Karpas-422 (cell line): Measurements from ENCODE around the gene ARL5A. TPM values are rescaled to one million over a fixed set of nuclear protein-coding genes. Genes with fewer than 3 reads are reported as not detected.
A peak's percentile ranks its signal among the peaks of the same experiment; 100 is the strongest.

Experiments used
- DNase-seq: peaks from one replicate; pipeline ENCODE4 v3.0.0-alpha.2; 2015
- H2AFZ ChIP-seq: fragments of 200-600 bp; sonication (generic); 2 replicates; pipeline ENCODE4 v1.6.1; 2014; ENCODE audit warnings: antibody characterized with exemption, low read length, mixed read lengths
- H3K27ac ChIP-seq: fragments of 200-600 bp; sonication (generic); 2 replicates; pipeline ENCODE4 v1.5.1; 2014; ENCODE audit warnings: mild to moderate bottlenecking, low read length, moderate library complexity
- H3K27me3 ChIP-seq: fragments of 200-600 bp; sonication (generic); 2 replicates; pipeline ENCODE4 v1.6.1; 2014; ENCODE audit warnings: low read length, mixed read lengths
- H3K36me3 ChIP-seq: fragments of 200-600 bp; sonication (generic); 2 replicates; pipeline ENCODE4 v1.6.1; 2014; ENCODE audit warnings: low read length, mixed read lengths; ENCODE audit not compliant: insufficient read depth
- H3K4me1 ChIP-seq: fragments of 200-600 bp; sonication (generic); 2 replicates; pipeline ENCODE4 v1.6.1; 2014; ENCODE audit warnings: mild to moderate bottlenecking, low read length, mixed read lengths
- H3K4me2 ChIP-seq: fragments of 200-600 bp; sonication (generic); 2 replicates; pipeline ENCODE4 v1.6.1; 2014; ENCODE audit warnings: low read length, low read depth, mild to moderate bottlenecking; ENCODE audit not compliant: poor library complexity, severe bottlenecking
- H3K4me3 ChIP-seq: fragments of 200-600 bp; sonication (generic); 2 replicates; pipeline ENCODE4 v1.5.1; 2014; ENCODE audit warnings: mild to moderate bottlenecking, antibody characterized with exemption, low read length, mixed read lengths
- H3K79me2 ChIP-seq: fragments of 200-600 bp; sonication (generic); 2 replicates; pipeline ENCODE4 v1.6.1; 2014; ENCODE audit warnings: mild to moderate bottlenecking, low read length, mixed read lengths
- H3K9ac ChIP-seq: fragments of 200-600 bp; sonication (generic); 2 replicates; pipeline ENCODE4 v1.6.0; 2014; ENCODE audit warnings: low read length
- H3K9me2 ChIP-seq: fragments of 200-600 bp; sonication (generic), shearing (Covaris generic); replicated peaks from 2 replicates; pipeline ENCODE4 v1.6.0; 2014; ENCODE audit warnings: mild to moderate bottlenecking, low read length, moderate library complexity; ENCODE audit not compliant: insufficient read depth
- H3K9me3 ChIP-seq: fragments of 300-700, 200-600 bp; sonication (generic); 2 replicates; pipeline ENCODE4 v1.6.1; 2014; ENCODE audit warnings: low read length, mixed read lengths
- H4K20me1 ChIP-seq: fragments of 200-600 bp; sonication (generic); 2 replicates; pipeline ENCODE4 v1.6.1; 2014; ENCODE audit warnings: mild to moderate bottlenecking, antibody characterized with exemption, low read length, low read depth; ENCODE audit not compliant: insufficient read depth
- total RNA-seq: library from RNA; depleted of rRNA; stranded (reverse); fragments of >200 nt; shearing (Covaris generic); gene quantifications from 2 replicates; pipeline ENCODE4 v1.2.3, GENCODE V29; 2014; ENCODE audit warnings: low replicate concordance

The ARL5A gene
- total RNA-seq, 1 experiment from 2014 or later: 73.4 TPM

DNA sequence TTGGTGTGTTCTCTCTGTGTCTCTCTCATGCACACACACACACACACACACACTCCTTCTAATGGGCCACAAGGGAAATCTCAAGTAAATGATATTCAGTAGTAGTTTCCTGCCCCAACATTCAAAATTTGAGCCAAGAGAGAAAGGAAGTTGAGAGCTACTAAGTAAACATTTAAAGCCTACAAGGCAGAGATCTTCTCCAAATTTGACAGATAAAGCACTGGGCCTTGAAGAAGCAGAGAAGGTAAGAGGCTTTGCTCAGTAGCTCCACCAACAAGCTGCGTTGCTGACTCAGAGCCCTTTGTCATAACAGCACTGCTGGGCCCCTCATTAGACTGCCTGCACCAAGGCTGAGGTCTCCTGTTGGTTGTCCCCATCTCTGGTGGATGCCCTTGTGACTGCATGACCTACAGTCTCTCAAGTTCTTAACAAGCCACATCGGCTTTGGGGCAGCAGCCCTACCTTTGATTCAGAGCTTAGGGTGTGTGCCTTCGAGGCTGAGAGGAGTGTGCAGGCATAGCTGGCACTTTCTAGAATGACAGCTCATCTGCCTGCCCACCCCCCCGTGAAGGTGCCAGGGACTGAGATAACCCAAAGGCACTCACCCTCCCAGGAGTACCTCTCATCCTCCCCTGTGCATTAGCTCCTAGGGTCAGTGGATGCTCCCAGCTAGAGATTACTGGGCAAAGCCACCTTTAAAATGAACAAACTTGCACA is 61.6 kb downstream of the ARL5A start:
- Histone ChIP-seq H3K4me1 (peaks cover 38% of the 10 kb centered on the region), H3K9me2 (no peaks in the 10 kb centered on the region), H3K4me3 (no peak overlapping the region), H3K9me3 (no peaks in the 10 kb centered on the region), H3K9ac (peak overlapping the region; percentile 28), H3K36me3 (no peaks in the 10 kb centered on the region), H2AFZ (no peak overlapping the region), H3K27ac (peak overlapping the region; percentile 63), H4K20me1 (no peaks in the 10 kb centered on the region), H3K79me2 (no peaks in the 10 kb centered on the region), H3K27me3 (no peaks in the 10 kb centered on the region), H3K4me2 (peak overlapping the region; percentile 7)
- peak; percentile 67 for DNase-seq

DNA sequence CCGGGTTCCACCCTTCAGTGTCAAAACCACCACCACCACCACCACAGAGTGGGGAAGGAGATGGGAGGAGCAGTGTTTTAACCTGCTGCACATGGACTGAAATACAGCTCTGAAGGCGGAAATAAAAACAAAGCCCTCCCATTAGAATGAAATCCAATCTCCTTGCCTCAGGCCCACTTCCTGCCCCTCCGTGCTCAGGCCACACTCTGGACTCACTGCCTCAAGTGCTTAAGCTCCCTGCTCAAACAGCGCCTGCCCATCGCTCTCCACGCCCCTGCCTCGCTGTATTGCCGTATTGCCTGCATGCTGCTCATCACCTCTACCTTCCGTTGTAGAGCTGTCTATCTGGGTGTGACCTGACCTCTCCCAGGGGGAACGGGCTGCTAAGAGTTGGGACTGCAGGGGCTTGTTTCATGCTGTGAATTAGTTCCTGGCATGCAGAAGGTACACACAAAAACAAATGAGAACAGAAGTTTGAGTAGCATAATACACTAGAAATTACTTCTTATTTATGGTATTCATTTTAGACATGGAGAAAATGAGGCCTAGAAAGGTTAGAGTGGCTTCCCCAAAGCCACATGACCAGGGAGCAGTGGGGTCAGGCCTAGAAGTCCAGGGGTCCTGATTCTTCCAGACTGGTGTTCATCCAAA is 62.3 kb downstream of the ARL5A start:
- H3K9me2 ChIP-seq: no peaks in the 10 kb centered on the region
- peak overlapping the region; percentile 28 for H3K9ac ChIP-seq
- peak overlapping the region; percentile 63 for H3K27ac ChIP-seq
- DNase-seq: no peak
- no peaks in the 10 kb centered on the region for H3K9me3 ChIP-seq
- peak overlapping the region; percentile 27; the same call in 1 of the 2 replicates for H3K4me3 ChIP-seq
- H3K79me2 ChIP-seq: no peaks in the 10 kb centered on the region
- no peaks in the 10 kb centered on the region for H3K27me3 ChIP-seq
- H2AFZ ChIP-seq: peak overlapping the region; percentile 38; the same call in 1 of the 2 replicates
- H4K20me1 ChIP-seq: no peaks in the 10 kb centered on the region
- no peaks in the 10 kb centered on the region for H3K36me3 ChIP-seq
- H3K4me2 ChIP-seq: peak overlapping the region; percentile 7
- peaks cover 31% of the 10 kb centered on the region for H3K4me1 ChIP-seq

DNA sequence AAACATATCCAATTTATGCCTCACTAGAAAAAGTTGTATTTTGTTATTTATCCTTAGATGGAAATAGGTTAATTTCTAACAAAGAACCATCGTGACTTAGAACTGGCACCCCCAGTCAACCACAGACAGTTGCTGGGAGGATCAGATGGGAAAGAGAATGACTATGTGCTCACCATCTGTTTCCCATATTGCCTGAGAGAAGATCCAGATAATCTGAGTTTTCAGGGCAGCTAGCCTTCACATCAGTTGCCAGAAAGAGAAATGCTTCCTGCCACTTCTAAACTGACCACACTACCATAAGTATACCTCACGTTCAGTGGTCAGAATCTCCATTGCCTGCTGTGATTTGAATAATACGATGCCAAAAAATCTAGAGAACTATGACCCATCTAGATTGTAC is 65.5 kb downstream of the ARL5A start:
- Histone ChIP-seq H3K9me2 (no peaks in the 10 kb centered on the region), H3K27ac (no peak overlapping the region), H3K4me2 (no peak overlapping the region), H3K9me3 (no peaks in the 10 kb centered on the region), H3K4me1 (peaks cover 27% of the 10 kb centered on the region), H4K20me1 (no peaks in the 10 kb centered on the region), H3K36me3 (no peaks in the 10 kb centered on the region), H3K27me3 (no peaks in the 10 kb centered on the region), H3K79me2 (no peaks in the 10 kb centered on the region), H2AFZ (no peak overlapping the region), H3K4me3 (no peak overlapping the region), H3K9ac (no peak overlapping the region)
- no peak for DNase-seq

DNA sequence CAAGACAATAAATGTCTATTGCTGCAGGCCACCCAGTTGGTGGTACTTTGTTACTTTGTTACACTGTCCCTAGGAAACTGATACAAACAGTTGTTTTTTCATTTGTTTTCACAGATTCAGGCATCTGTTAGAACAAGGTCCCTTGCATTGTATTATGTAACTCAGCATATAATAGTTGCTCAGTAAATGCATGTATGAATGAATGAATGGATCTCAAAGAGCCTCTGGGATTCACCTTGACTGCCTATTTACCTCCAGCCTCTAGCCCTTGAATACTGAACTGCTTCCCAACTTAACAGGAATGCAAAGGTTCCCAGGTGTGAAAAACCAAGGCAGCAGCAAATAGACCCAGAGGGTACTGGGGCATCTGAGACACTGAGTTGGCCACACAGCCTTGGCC is 66.5 kb downstream of the ARL5A start:
- no peak for DNase-seq
- no peaks in the 10 kb centered on the region for H3K9me3 ChIP-seq
- no peak overlapping the region for H3K9ac ChIP-seq
- peaks cover 26% of the 10 kb centered on the region for H3K4me1 ChIP-seq
- no peaks in the 10 kb centered on the region for H3K79me2 ChIP-seq
- H4K20me1 ChIP-seq: no peaks in the 10 kb centered on the region
- H3K4me2 ChIP-seq: no peak overlapping the region
- no peak overlapping the region for H3K4me3 ChIP-seq
- no peak overlapping the region for H2AFZ ChIP-seq
- no peak overlapping the region for H3K27ac ChIP-seq
- H3K27me3 ChIP-seq: no peaks in the 10 kb centered on the region
- no peaks in the 10 kb centered on the region for H3K9me2 ChIP-seq
- no peaks in the 10 kb centered on the region for H3K36me3 ChIP-seq

DNA sequence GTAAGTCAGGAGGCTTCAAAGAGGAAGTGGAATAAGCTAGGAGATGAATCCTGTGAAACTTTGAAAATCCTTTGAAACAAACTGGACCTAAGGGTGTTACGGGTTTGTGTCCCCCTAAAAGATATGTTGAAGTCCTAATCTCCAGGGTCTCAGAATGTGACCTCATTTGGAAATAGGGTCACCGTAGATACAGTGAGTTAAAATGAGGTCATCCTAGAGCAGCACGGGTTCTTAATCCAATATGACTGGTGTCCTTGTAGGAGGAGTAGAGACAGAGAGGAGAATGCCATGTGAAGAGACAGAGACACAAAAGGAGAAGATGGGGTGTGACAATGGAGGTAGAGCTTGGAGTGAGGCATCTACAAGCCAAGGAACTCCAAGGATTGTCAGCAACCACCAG is 67.0 kb downstream of the ARL5A start:
- H3K9ac ChIP-seq: no peak overlapping the region
- no peaks in the 10 kb centered on the region for H3K79me2 ChIP-seq
- H3K9me3 ChIP-seq: no peaks in the 10 kb centered on the region
- peaks cover 21% of the 10 kb centered on the region for H3K4me1 ChIP-seq
- H3K9me2 ChIP-seq: no peaks in the 10 kb centered on the region
- no peak overlapping the region for H3K4me2 ChIP-seq
- no peaks in the 10 kb centered on the region for H3K36me3 ChIP-seq
- no peak overlapping the region for H2AFZ ChIP-seq
- no peaks in the 10 kb centered on the region for H3K27me3 ChIP-seq
- H3K4me3 ChIP-seq: no peak overlapping the region
- no peak for DNase-seq
- no peak overlapping the region for H3K27ac ChIP-seq
- H4K20me1 ChIP-seq: no peaks in the 10 kb centered on the region

DNA sequence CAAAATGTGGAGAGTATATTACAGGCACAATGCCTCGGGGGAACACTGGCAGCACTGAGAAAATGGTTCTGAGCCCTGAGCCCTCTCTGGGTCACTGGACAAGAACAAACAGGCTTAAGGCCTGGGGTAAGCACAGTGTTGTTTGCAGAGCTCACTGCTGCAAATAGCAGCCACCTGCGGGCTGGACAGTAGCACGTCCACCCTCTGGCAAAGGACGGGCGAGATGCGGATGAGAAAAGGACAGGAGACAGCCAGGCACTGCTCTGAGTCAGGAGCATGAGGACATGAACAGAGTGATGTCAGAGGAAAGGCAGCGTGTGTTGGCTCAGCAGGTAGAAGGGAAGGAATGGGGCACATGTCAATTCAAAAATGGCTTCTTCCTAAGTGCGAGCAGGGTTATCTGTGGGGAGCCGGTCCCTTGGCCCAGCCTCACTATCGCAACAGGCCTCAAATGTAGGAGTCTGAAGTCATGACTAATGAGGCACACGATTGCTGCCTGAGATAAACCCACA is 68.0 kb downstream of the ARL5A start:
- no peaks in the 10 kb centered on the region for H3K9me3 ChIP-seq
- no peaks in the 10 kb centered on the region for H3K36me3 ChIP-seq
- DNase-seq: no peak
- H3K27ac ChIP-seq: no peak overlapping the region
- H3K4me3 ChIP-seq: no peak overlapping the region
- H3K27me3 ChIP-seq: no peaks in the 10 kb centered on the region
- no peaks in the 10 kb centered on the region for H3K9me2 ChIP-seq
- no peaks in the 10 kb centered on the region for H4K20me1 ChIP-seq
- no peak overlapping the region for H2AFZ ChIP-seq
- peaks cover 12% of the 10 kb centered on the region for H3K4me1 ChIP-seq
- no peaks in the 10 kb centered on the region for H3K79me2 ChIP-seq
- no peak overlapping the region for H3K4me2 ChIP-seq
- H3K9ac ChIP-seq: no peak overlapping the region

DNA sequence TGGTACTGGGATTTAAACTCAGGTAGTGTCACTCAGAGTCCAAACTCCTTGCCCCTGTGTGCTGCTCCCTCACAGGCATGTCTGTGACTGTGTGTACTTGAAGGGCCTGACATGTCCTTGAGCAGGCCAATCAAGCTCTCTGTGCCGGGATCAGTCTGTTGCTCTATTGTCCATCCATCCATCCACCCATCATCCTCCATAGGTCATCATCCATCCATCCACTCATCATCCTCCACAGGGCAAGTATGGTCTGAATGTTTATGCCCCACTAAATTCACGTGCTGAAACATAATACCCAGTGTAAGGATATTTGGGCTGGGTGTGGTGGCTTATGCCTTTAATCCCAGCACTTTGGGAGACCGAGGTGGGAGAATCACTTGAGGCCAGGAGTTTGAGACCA is 69.5 kb downstream of the ARL5A start:
- no peaks in the 10 kb centered on the region for H3K9me2 ChIP-seq
- no peaks in the 10 kb centered on the region for H3K27me3 ChIP-seq
- no peaks in the 10 kb centered on the region for H4K20me1 ChIP-seq
- H3K27ac ChIP-seq: no peak overlapping the region
- H3K4me1 ChIP-seq: peaks cover 12% of the 10 kb centered on the region
- H3K36me3 ChIP-seq: no peaks in the 10 kb centered on the region
- H3K9ac ChIP-seq: no peak overlapping the region
- H3K4me3 ChIP-seq: no peak overlapping the region
- no peak overlapping the region for H2AFZ ChIP-seq
- no peak overlapping the region for H3K4me2 ChIP-seq
- H3K79me2 ChIP-seq: no peaks in the 10 kb centered on the region
- no peaks in the 10 kb centered on the region for H3K9me3 ChIP-seq
- no peak for DNase-seq

DNA sequence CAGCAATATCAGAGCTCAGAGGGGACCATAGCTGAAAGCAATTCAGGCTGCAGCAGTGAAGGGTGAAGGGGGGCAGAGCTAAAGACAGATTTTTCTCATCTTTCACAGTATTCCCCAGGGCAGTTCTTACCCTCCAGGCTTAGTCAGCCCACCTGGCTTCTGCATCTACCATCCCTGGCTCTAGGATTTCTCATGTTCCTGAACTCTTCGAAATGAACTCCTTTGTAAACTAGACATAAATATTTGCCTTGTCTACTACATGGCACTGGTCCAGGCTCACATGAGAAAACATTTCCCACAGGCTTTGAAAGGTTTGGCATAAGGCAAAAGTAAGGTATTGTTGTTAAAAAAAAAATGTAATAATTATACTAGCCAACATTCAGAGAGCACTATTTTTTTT is 70.4 kb downstream of the ARL5A start:
- Histone ChIP-seq H3K9me3 (no peaks in the 10 kb centered on the region), H3K4me1 (peaks cover 12% of the 10 kb centered on the region), H3K4me3 (no peak overlapping the region), H3K4me2 (no peak overlapping the region), H3K27me3 (no peaks in the 10 kb centered on the region), H2AFZ (no peak overlapping the region), H4K20me1 (no peaks in the 10 kb centered on the region), H3K9ac (no peak overlapping the region), H3K36me3 (no peaks in the 10 kb centered on the region), H3K27ac (no peak overlapping the region), H3K79me2 (no peaks in the 10 kb centered on the region), H3K9me2 (no peaks in the 10 kb centered on the region)
- no peak for DNase-seq
